Hepatic stellate cell (primary cell): ENCODE results near the gene MGST2.
"Not testable (repeated sequence)": the region's sequence is repeated elsewhere in the genome, so short reads cannot be mapped to it uniquely, and the experiment has no call there.

Source experiments
- DNase-seq: peaks from one replicate; pipeline ENCODE4 v3.0.0; 2011; ENCODE audit warnings: low spot score

MGST2 gene

DNA sequence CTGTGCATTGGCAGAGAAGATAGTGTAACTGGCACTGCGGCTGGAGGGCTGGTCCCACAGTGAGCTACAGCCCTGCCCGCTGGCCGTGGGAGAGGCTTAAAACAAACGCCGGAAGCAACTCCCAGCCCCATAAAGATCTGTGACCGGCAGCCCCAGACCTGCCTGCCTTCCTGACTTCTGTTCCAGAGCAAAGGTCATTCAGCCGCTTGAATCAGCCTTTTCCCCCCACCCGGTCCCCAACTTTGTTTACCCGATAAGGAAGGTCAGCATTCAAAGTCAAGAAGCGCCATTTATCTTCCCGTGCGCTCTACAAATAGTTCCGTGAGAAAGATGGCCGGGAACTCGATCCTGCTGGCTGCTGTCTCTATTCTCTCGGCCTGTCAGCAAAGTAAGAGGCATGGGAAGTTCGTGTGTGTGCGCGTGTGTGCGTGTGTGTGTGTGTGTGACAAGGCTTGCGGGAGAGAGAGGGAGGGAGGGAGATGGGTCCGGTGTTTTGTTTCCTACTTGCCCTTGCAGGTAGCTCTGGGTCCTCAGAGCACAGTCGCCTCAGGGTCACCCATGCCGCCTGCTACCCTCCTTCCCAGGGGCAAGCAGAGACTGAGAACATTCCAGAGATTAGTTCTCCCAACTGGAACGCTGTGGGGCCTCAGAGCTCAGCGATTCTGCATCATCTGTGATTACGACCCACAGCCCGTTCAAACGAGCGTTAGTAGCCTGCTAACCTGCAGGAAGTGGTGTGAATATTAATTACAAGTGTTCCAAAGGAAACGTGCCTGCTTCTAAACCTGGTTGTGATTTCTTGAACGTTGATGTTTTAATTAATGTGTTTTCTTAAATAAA, at the start of gene MGST2:
Gene MGST2 (plus strand): TSS at position 130 of the 840 bp plus-strand sequence. CDS start 201 bp downstream, at position 331.
- DNase-seq: peak; percentile 71

DNA sequence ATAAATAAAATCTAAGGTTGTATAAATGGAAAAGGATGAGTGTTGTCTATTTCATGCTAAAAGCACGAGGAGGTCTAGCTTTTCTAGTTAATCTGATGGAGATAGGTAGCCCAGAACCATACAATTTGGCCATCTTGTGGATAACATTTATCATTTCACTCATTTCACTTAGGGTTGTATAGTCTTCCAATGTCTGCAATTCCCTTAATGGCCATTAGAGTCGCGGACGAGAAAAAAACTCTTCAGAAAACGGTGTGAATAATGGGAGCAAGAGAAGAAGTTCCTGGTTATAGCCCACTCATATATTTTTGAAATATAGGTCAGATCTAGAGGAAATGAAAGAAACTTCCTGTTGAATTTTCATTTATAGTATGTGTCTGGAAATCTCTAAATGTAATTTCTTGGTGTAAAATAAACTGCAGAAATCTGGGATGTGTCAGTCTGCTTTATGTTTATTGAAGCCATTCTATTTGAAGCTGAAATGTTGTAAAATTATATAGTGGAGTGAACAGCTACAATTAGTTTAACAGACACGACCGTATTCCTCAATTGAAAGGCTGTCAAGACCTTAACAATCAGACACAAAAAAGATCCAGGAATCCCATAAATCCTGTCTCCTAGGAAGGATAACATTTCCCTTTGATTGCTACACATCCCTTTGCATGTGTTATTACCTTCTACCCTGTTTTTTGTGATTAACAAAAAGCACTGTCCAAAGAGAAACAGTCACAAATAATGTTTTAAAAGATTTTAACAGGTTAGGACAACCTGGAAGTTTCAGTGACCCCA, 47.7 kb upstream of the MGST2 start:
- no peak for DNase-seq

DNA sequence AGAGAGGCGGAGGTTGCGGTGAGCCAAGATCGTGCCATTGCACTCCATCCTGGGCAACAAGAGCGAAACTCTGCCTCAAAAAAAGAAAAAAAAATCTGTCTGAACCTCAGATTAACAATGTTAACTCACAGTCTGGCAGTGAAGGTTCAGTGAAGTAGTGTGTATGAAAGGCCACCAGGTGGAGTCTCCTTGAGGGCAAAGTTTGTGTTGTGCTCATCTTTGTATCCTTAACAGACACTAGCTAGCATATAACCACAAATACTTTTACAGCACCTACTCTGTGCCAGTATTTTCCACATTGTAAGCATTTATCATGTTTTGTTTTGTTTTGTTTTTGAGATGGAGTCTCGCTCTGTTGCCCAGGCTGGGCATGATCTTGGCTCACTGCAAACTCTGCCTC, 46.0 kb upstream of the MGST2 start:
- DNase-seq: no peak

DNA sequence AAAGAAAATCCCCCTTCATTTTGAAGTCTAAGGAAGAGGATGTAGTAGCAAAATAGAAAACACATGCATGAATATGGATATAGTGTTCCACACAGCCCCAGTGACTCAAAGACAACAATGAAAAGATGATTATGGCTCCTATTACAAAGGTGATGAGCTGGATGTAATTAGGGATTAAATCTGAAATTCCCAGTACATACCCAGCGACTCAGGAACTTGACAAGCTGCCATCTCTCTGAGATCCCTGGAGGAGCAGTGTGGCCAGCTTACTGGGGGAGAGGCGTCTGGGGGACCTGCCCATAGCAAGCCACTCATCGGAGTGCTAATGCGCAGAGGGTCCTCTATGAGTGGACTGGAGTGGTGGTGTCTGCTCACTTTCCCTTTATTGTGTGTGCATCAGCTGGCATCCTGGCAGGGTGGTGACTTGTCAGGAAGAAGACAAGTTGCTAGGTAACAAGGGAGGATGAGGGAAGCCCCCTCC, 42.7 kb upstream of the MGST2 start:
- DNase-seq: no peak

DNA sequence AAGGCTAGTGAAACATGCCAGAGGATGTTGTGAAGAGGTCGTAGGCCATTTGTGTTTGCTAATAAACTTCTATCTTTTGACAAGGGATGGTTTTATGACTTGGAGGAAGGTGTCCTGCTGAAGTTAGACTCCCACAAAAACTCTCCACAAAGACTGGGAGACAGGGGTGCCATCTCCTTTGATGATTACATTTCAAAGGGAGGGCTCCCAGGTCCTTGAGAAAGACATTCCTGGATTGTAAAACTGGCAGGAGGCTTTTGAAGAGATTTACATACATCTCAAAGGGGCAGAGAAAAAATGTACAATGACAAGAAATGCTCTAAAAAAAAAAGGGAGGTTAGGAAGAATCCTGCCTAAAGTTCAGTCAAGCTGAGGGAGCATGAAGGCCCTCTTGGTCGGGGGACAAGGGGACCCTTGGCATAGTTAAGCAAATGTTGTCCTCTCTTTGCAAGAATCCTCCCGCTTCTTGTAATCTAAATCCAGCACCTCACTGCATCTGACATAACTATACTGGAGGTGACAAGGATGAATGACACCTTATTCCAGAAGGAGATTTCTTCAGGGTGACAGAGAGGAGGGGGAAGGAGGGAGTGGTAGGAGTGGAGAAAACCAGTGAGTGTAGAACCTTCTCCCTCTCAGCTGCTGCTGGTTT, 41.1 kb upstream of the MGST2 start:
- no peak for DNase-seq

DNA sequence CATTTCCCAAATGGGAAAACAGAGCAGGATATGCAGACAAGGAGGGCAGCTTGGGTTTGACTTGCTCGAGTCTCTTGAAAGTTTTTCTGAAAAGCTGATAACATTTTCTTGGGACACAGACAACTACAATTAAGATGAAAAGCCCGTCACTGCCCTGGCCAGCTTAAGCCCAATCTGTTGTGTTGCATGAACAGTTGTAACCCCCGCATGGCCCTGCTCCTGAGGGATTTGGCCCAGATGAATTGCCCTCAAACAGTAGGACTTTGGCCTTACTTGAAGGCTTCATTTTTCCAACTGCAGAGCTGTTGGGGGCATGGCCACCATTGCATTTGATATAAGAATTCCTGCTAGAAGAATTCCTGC, 40.5 kb upstream of the MGST2 start:
- no peak for DNase-seq

DNA sequence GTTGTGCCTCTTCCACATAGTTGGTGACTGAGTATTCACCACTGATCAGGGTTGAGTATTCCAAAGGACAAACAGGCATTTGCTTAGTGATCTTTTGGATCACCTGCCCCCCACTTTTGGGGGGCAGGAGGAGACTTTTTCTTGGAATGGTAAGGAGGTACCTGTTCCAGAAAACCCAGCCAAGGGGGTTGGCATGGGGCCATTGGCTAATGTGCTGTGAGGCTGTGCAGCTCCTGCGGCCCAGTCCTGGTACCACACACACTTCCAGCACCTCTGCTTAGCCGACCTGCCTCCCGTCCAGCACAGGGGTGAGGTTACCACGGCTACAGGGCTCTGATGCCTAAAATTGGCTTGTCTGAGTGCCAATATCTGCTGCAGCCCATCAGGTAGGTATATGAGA, 40.1 kb upstream of the MGST2 start:
- DNase-seq: no peak

DNA sequence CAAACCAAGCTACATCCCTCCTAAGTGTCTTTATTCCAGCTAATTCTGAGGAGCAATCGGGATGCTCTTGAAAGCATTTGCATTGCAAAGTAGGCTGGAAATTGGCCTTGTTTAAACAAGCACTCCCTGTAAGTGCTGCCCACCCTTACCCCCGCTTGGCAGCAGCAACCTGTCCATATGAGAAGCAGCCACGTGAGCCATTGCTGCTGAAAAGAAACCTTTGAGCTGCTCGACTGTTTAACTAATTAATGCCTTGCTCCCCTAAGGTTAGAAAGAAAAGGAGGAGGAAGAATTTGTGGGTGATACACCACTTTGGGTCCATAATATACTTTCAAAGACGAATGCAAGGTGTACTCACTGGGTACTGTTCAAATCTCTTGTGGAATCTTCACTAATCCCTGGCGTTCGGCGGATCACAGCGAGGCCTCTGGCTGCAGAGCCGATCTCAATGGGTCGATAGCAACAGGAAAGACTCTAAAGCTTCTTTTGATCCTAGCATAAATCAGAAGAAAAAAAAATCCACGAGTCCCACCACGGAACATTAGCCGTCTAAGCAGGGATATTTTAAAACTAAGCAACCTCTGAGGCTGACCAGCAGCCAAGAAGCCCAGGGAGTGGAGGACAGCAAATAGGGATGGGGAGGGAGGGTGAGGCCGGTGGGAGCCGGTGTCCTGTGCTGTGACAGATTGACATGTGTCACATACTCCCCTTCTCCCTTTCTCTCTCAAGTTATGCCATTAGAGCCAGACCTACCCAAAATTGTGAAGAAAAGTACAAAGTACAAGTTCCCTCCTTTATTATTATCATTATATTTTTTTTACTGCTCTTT, 37.2 kb upstream of the MGST2 start:
- no peak for DNase-seq

DNA sequence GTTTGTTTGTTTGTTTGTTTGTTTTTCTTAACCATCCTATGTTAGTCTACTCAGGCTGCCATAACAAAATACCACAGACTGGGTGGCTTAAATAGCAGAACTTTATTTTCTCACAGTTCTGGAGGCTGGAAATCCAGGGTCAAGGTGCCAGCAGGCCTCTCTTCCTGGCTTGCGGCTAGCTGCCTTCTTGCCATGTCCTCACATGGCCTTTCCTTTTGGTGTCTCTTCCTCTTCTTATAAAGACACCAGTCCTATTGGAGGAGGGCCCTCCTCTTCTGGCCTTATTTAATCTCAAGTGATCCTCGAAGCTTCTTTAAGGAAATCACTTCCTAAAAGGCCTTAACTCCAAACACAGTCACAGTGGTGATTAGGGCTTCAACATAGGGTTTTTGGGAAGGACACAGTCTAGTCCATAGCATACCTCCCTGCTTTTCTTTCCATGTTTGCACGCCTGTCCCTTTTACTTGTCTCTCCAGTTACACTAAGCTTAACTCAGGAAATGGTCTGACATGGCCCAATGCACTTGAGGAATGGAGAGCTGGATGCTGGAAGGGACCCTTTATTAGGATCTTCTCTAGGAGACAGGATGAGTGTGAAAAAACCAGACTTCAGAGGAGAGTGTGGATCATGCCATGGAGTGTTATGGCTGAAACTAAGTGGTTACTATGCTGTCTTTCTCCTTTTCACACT, 36.0 kb upstream of the MGST2 start:
- DNase-seq: no peak

DNA sequence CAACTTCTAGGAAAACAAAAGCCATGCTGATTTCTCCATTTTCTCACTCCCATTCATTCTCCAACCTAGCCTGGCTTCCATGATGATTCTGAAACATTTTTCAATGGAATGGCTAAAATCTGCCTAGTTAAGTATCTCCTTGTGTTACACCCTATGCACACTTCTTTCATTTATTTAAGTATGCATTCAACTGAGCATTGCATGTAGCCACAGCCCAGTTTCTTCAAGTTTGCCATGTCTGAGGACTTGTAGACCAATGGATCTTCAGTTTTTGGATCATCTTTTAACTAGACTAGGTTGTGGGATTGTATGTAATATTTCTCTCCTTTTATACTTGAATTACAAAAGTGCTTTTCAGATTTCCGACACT, 35.5 kb upstream of the MGST2 start:
- no peak for DNase-seq

DNA sequence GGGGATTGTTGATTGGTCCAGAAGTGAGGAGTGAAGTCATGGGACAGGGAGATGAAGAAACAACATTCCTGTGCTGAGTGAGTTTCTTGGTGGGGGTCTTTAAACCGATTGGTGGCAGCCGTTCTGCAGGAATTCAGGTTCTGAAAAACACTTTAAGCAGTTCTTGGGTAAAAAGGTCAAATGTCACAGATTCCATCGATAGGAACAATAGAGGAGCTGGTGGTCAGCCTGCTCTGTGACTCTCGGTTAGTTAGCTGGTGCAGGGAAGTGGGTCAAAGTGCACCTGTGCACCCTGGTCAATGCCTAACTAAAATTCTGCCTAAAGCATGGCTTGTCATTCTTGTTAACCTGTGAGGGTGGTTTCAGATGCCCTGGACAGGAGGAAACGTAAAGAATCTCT, 34.6 kb upstream of the MGST2 start:
- no peak for DNase-seq

DNA sequence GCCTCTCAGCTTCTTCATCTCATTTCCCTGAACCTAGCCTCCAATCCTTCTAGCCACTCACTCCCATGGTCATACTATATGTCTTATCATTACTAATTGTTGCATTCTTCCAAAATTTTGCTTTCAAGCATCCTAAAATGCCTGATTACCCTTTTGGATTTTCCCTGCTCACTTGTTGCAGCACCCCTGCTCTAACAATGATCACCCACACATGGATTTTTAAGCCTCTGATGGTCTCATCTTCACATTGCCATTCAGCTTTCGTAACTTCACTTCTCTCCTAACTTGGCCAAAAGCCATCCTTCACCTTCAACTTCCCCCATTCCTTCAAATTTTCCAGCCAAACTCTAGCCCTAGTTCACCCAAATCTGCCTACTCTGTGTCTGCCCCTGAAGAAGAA, 33.8 kb upstream of the MGST2 start:
- DNase-seq: no peak

DNA sequence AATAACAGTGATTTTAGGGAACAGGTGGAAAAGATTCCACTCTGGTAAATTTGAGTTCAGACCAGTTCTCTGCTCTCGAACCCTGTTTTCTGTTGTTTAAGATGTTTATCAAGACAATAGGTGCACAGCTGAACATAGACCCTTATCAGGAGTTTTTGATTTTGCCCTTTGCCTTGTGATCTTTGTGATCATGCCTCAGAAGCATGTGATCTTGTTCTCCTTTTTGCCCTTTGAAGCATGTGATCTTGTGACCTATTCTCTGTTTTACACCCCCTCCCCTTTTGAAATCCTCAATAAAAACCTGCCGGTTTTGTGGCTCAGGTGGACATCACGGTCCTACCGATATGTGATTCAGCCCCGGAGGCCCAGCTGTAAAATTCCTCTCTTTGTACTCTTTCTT, 32.9 kb upstream of the MGST2 start:
- DNase-seq: not testable (repeated sequence)

DNA sequence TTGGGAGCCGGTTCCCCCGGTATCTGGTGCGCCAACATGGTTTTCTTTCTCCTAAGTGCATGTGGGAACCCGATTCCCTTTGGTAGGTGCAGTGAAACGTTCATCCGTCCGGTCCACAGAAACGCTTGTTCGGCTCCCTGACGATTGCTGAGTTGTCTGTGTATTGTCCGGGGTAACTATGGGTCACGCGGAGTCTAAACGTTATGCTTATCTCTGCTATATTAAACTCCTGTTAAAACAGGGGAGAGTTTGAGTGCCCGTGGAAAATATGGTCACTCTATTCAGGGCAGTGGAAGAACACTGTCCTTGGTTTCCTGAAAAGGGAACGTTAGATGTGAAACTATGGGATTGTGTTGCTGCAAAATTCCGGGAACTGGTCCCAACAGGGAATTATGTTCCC, 32.4 kb upstream of the MGST2 start:
- no peak for DNase-seq

DNA sequence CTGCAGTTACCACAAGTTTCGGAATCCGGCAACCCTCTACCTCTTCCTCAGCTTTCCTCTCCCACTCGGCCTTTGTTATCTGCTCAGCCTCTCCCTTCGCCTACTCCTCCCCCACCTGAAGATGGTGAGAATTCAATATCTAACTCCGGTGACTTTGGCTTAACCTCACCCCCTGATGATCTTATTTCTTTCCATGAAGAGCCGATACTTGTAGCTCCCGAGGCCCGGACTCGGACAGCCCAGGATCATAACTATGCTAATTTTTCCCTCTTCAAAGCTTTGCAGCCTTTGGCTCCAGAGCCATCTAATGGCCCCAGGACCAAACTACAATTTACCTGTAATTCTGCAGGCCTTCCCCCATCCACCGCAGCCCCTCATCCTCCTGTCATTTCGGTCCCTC, 32.0 kb upstream of the MGST2 start:
- DNase-seq: peak; percentile 13

DNA sequence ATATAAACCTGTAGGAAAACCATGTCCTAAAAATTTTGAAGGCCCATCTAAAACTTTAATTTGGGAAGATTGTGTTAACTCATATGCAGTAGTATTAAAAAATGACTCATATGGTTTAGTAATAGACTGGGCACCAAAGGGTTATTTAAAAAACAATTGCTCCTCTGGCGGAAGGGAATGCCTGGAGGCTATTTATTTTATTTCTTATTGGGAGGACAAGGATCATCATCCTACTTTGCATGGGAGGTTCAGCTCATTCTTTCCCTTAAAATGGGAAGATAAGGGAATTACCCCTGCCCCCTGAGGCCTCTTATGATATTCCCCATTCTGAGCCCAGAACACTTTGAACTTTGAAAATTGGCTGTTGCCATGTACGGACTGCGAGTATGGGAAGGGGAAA, 29.7 kb upstream of the MGST2 start:
- DNase-seq: no peak

DNA sequence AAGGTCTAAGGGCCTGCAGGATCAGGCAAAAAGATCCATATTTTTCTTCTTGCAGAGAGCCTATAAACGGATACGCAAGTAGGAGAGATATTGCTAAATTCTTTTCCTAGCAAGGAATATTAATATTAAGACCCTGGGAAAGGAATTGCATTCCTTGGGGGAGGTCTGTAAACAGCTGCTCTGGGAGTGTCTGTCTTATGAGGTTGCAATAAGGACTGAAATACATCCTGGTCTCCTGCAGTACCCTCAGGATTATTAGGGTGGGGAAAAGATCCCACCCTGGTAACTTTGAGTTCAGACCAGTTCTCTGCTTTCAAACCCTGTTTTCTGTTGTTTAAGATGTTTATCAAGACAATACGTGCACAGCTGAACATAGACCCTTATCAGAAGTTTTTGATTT, 27.3 kb upstream of the MGST2 start:
- DNase-seq: not testable (repeated sequence)

DNA sequence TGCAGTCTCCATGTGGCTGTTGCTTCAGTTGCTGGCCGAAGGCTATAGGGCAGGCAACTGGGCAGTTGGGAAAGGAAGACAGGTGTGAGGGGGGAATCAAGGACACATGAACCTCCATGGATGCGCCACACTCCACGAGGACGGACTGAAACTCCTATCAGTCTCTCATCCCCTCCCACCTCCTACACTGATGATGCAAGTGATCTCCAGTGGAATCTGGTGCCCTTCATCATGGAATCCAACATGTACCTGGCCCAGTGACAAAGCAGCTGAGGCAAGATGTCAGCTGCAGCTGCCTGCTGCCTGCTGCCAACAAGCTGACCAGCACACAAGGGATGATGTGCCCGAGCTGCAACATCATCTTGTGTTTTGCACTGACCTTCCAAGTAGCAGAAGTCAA, 26.0 kb upstream of the MGST2 start:
- no peak for DNase-seq

DNA sequence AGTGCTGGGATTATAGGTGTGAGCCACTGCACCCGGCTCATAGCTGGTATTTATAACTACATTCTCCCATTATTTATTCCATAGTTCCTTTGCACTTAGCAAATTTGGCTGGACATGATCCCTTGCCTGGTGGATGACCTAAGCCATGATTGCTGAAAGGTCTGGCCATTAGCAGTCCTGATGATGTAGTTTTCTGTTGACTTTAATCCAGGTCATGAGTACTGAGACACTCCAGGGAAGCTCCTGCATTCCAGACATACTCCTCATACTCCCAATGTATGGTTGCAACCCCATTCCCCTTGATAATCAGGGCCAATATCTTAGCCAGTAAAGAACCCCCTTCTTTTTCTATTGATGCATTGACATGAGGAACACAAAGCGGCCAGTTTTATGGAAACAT, 24.4 kb upstream of the MGST2 start:
- DNase-seq: peak; percentile 55

DNA sequence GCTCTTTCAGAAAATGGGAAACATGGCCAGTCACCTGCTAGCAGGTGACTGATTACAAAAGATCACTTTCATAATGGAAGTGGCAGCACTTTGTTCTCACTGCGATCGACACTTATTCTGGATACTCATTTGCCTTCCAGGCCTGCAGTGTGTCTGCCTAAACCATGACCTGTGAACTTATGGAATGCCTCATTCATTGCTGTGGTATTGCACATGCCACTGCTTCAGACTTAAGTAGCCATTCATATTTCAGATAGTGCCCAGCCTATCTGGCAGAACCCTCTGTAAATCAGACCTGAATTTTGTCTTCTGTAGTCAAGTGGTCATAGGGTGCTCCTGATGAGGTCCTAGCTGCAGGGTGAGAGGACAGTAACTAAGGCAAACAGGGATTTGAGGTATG, 23.3 kb upstream of the MGST2 start:
- peak; percentile 55 for DNase-seq
